ENCODE results near the gene HRH4. TPM values are rescaled to one million over a fixed set of nuclear protein-coding genes. Genes with fewer than 3 reads are reported as not detected.

Gene HRH4
- total RNA-seq, 1 donor from 2014 or later: 0.30 TPM

GRCh38 chr18:24466771-24467170 lies 6.3 kb downstream of the HRH4 start:
- no peak for DNase-seq

GRCh38 chr18:24470022-24470618 lies 9.7 kb downstream of the HRH4 start:
- DNase-seq: no peak

- DNase-seq: no peak
These were observed 10.4 kb downstream of the HRH4 start for GRCh38 chr18:24470805-24471204.

GRCh38 chr18:24472591-24472990 lies 12.2 kb downstream of the HRH4 start:
- DNase-seq: no peak

- DNase-seq: no peak
These were observed 14.0 kb downstream of the HRH4 start for GRCh38 chr18:24474406-24474805.

GRCh38 chr18:24475926-24476589 lies 15.6 kb downstream of the HRH4 start:
- DNase-seq: no peak

- no peak for DNase-seq
These were observed 18.9 kb downstream of the HRH4 start for GRCh38 chr18:24479371-24479770.

GRCh38 chr18:24482821-24483220 lies 22.4 kb downstream of the HRH4 start:
- no peak for DNase-seq

- no peak for DNase-seq
These were observed 25.2 kb downstream of the HRH4 start for GRCh38 chr18:24485681-24486080.

GRCh38 chr18:24486684-24487083 lies 26.2 kb downstream of the HRH4 start:
- no peak for DNase-seq

- DNase-seq: peak; percentile 49
These were observed 28.5 kb downstream of the HRH4 start for GRCh38 chr18:24488824-24489493.

- DNase-seq: peak; percentile 56
These were observed 30.1 kb downstream of the HRH4 start for GRCh38 chr18:24490539-24490938.

- no peak for DNase-seq
These were observed 31.7 kb downstream of the HRH4 start for GRCh38 chr18:24491927-24492834.

- no peak for DNase-seq
These were observed 34.1 kb downstream of the HRH4 start for GRCh38 chr18:24494586-24494985.

- peak; percentile 95 for DNase-seq
These were observed 36.8 kb downstream of the HRH4 start for GRCh38 chr18:24497031-24497754.

GRCh38 chr18:24499814-24500213 lies 39.4 kb downstream of the HRH4 start:
- peak; percentile 83 for DNase-seq

- DNase-seq: no peak
These were observed 39.8 kb downstream of the HRH4 start for GRCh38 chr18:24500217-24500616.

- no peak for DNase-seq
These were observed 40.3 kb downstream of the HRH4 start for GRCh38 chr18:24500766-24501165.

GRCh38 chr18:24502667-24503523 lies 42.5 kb downstream of the HRH4 start:
- no peak for DNase-seq

- DNase-seq: no peak
These were observed 44.0 kb downstream of the HRH4 start for GRCh38 chr18:24504401-24504800.

- DNase-seq: no peak
These were observed 45.7 kb downstream of the HRH4 start for GRCh38 chr18:24506175-24506574.

Measured in skin of body (tissue), 2 donors.